ENCODE measurements around the gene EIF3B. TPM values are rescaled to one million over a fixed set of nuclear protein-coding genes. Genes with fewer than 3 reads are reported as not detected.
A peak's percentile ranks its signal among the peaks of the same experiment; 100 is the strongest.

The EIF3B gene
- total RNA-seq, 1 experiment from 2014 or later = 306 TPM

DNA sequence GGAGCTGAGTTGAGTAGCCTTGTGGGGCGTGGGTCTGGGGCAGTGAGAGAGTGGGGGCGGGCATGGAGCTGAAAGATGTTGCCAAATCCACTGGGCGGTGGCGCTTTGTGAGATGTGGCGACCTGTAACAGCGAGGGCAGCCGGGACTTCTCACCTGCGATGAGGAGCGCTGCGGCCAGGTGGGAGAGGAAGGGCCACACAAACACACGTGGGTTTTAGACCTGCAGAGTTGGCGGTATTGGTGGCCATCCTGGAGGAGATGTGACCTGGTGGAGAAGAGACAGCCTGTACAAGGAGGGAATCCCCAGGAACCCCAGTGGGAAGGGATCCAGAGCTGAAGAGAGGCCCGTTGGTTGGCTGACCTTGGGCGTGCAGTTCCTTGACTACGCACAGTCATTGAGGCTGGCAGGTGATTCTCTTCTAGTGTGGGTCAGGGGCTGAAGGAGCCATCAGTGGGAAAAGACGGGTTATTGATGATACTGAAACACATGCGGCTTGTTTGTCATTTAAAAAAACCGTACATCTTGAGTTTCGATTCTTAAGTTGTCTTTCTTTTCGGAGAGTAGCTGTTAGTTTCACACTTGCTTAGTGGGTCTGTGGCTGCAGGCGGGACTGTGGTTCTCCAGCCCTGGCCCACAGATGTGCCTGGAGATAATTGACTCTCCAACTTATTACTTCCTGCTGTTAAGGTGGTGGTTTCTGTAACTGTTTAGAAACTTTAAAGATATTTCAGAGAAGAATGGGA lies 51.1 kb downstream of the EIF3B start:
- Histone ChIP-seq H3K4me1 (peaks cover 9% of the 10 kb centered on the region; the same call in 1 of the 2 replicates), H3K4me3 (ENCODE audit: low read depth, low read length) (no peak overlapping the region), H3K27me3 (replicated peaks; ENCODE audit: control insufficient read depth, insufficient read depth, low read length) (no peaks in the 10 kb centered on the region), H3K9me3 (no peaks in the 10 kb centered on the region), H3K36me3 (ENCODE audit: control insufficient read depth, insufficient read depth, low read length) (no peaks in the 10 kb centered on the region; the same call in 1 of the 2 replicates)
- Mint-ChIP-seq H3K36me3 (ENCODE audit: insufficient read depth, unreplicated experiment) (peaks cover 17% of the 10 kb centered on the region), H3K27ac (ENCODE audit: unreplicated experiment) (no peak overlapping the region), H3K9me3 (ENCODE audit: unreplicated experiment) (no peaks in the 10 kb centered on the region), H3K27me3 (ENCODE audit: insufficient read depth, unreplicated experiment) (no peaks in the 10 kb centered on the region), H3K4me3 (ENCODE audit: unreplicated experiment) (no peak overlapping the region), H3K4me1 (ENCODE audit: low read depth, unreplicated experiment) (peaks cover 40% of the 10 kb centered on the region)
- no peak for DNase-seq
- TF ChIP-seq, protein P1, sequence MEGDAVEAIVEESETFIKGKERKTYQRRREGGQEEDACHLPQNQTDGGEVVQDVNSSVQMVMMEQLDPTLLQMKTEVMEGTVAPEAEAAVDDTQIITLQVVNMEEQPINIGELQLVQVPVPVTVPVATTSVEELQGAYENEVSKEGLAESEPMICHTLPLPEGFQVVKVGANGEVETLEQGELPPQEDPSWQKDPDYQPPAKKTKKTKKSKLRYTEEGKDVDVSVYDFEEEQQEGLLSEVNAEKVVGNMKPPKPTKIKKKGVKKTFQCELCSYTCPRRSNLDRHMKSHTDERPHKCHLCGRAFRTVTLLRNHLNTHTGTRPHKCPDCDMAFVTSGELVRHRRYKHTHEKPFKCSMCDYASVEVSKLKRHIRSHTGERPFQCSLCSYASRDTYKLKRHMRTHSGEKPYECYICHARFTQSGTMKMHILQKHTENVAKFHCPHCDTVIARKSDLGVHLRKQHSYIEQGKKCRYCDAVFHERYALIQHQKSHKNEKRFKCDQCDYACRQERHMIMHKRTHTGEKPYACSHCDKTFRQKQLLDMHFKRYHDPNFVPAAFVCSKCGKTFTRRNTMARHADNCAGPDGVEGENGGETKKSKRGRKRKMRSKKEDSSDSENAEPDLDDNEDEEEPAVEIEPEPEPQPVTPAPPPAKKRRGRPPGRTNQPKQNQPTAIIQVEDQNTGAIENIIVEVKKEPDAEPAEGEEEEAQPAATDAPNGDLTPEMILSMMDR (IDR thresholded peaks at IDR 0.05; ENCODE audit: insufficient read depth in 1 of 2, low read depth in 1 of 2, low read length in 1 of 2, severe bottlenecking in 1 of 2, unreplicated experiment in 1 of 2) = no peak
- no TSS peak for BruUV-seq (replicated peaks)
- ChIA-PET CTCF (no interaction called here), POLR2A (no interaction called here)
- intact Hi-C loops (cut with micrococcal nuclease; ENCODE audit: unreplicated experiment) = loop anchor here (10.0 kb wide), 1 partner anchor 149 kb away; the partner anchor contains the start of genes BRAT1 and IQCE

DNA sequence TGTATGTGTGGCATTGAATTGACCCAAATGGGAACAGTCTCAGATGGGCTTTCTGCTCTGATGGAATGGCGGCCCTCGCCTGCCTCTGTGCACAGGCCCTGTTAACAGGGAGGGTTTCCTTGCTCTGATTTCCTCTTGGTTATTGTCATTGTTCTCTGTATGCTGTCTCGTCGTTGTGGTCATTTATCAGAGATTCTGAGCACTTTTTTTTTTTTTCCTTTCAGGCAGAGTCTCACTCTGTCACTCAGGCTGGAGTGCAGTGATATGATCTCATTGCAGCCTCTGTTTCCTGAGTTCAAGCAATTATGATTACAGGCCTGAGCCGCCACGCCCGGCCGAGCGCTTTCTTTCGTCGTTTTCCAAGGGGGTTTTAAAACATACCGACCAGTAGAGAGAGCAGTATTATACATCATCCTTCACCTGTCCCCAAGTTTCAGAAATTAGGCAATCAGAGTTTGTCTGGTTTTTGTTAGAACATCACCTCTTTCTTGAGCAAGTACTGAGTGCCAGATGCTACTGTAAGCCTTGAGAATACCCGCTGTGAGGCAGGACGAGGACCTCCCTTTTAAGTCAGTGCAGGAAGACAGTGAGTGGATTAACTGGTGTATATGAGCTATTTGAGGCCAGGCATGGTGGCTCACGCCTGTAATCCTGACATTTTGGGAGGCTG lies 55.3 kb downstream of the EIF3B start:
- peaks cover 30% of the 10 kb centered on the region for H3K4me1 ChIP-seq
- H3K4me1 Mint-ChIP-seq (ENCODE audit: low read depth, unreplicated experiment) = peaks cover 52% of the 10 kb centered on the region
- no peaks in the 10 kb centered on the region for H3K27me3 ChIP-seq (replicated peaks; ENCODE audit: control insufficient read depth, insufficient read depth, low read length)
- no peak overlapping the region for H3K4me3 Mint-ChIP-seq (ENCODE audit: unreplicated experiment)
- no peaks in the 10 kb centered on the region for H3K9me3 ChIP-seq
- intact Hi-C loops (cut with micrococcal nuclease; ENCODE audit: unreplicated experiment) = loop anchor here (10.0 kb wide), 1 partner anchor 145 kb away; the partner anchor contains the start of genes BRAT1 and IQCE
- CTCF ChIA-PET = no interaction called here
- POLR2A ChIA-PET = no interaction called here
- no peak overlapping the region for H3K4me3 ChIP-seq (ENCODE audit: low read depth, low read length)
- TF ChIP-seq, protein P1 (IDR thresholded peaks at IDR 0.05; ENCODE audit: insufficient read depth in 1 of 2, low read depth in 1 of 2, low read length in 1 of 2, severe bottlenecking in 1 of 2, unreplicated experiment in 1 of 2) = no peak
- no TSS peak for BruUV-seq (replicated peaks)
- H3K27ac Mint-ChIP-seq (ENCODE audit: unreplicated experiment) = peak overlapping the region; percentile 62
- no peak for DNase-seq
- H3K27me3 Mint-ChIP-seq (ENCODE audit: insufficient read depth, unreplicated experiment) = no peaks in the 10 kb centered on the region
- no peaks in the 10 kb centered on the region for H3K9me3 Mint-ChIP-seq (ENCODE audit: unreplicated experiment)
- no peaks in the 10 kb centered on the region; the same call in 1 of the 2 replicates for H3K36me3 ChIP-seq (ENCODE audit: control insufficient read depth, insufficient read depth, low read length)
- peaks cover 6% of the 10 kb centered on the region for H3K36me3 Mint-ChIP-seq (ENCODE audit: insufficient read depth, unreplicated experiment)

DNA sequence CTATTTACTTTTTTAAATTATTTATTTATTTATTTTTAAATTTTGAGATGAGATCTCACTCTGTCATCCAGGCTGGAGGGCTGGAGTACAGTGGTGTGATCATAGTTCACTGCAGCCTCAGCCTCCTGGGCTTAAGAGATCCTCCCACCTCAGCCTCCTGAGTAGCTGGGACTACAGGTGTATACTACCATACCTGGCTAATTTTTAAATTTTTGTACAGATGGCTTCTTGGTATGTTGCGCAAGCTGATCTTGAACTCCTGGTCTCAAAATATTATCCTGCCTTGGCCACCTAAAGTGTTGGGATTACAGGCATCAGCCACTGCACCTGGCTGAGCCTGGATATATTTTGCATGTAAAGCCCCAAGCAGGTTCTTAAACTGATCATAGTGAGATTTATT lies 56.4 kb downstream of the EIF3B start:
- H3K27me3 Mint-ChIP-seq (ENCODE audit: insufficient read depth, unreplicated experiment) = no peaks in the 10 kb centered on the region
- no TSS peak for BruUV-seq (replicated peaks)
- H3K27me3 ChIP-seq (replicated peaks; ENCODE audit: control insufficient read depth, insufficient read depth, low read length) = no peaks in the 10 kb centered on the region
- H3K4me3 ChIP-seq (ENCODE audit: low read depth, low read length) = no peak overlapping the region
- H3K4me1 ChIP-seq = peaks cover 30% of the 10 kb centered on the region
- peaks cover 45% of the 10 kb centered on the region for H3K4me1 Mint-ChIP-seq (ENCODE audit: low read depth, unreplicated experiment)
- H3K36me3 ChIP-seq (ENCODE audit: control insufficient read depth, insufficient read depth, low read length) = peaks cover 1% of the 10 kb centered on the region; the same call in 1 of the 2 replicates
- no peak overlapping the region for H3K4me3 Mint-ChIP-seq (ENCODE audit: unreplicated experiment)
- ChIA-PET POLR2A (no interaction called here), CTCF (interaction anchor here (0.6 kb wide), 1 partner anchor 199 kb away, joined by 5 read pairs; no protein-coding TSS in a partner anchor)
- peak overlapping the region; percentile 62 for H3K27ac Mint-ChIP-seq (ENCODE audit: unreplicated experiment)
- DNase-seq = no peak
- peaks cover 7% of the 10 kb centered on the region for H3K36me3 Mint-ChIP-seq (ENCODE audit: insufficient read depth, unreplicated experiment)
- no peaks in the 10 kb centered on the region for H3K9me3 ChIP-seq
- intact Hi-C loops (cut with micrococcal nuclease; ENCODE audit: unreplicated experiment) = no loop called here
- no peaks in the 10 kb centered on the region for H3K9me3 Mint-ChIP-seq (ENCODE audit: unreplicated experiment)
- TF ChIP-seq, protein P1 (IDR thresholded peaks at IDR 0.05; ENCODE audit: insufficient read depth in 1 of 2, low read depth in 1 of 2, low read length in 1 of 2, severe bottlenecking in 1 of 2, unreplicated experiment in 1 of 2) = no peak

Measured in Caco-2 (cell line).